HG03060 (cell line): Measurements from ENCODE around the gene SLC36A1.

ENCODE experiments used
- ATAC-seq: cut with Tn5 transposase; IDR thresholded peaks from one replicate; pipeline ENCODE4 v1.9.1; 2021; ENCODE audit warnings: low read depth, moderate number of reproducible peaks; ENCODE audit not compliant: unreplicated experiment

SLC36A1 gene

GRCh38 chr5:151451626-151452520 lies 4.5 kb downstream of the SLC36A1 start:
- peak; percentile 57 for ATAC-seq

- ATAC-seq = no peak
Observed at GRCh38 chr5:151454166-151454565, 6.8 kb downstream of the SLC36A1 start.

GRCh38 chr5:151454889-151455288 lies 7.5 kb downstream of the SLC36A1 start:
- ATAC-seq = no peak

DNA sequence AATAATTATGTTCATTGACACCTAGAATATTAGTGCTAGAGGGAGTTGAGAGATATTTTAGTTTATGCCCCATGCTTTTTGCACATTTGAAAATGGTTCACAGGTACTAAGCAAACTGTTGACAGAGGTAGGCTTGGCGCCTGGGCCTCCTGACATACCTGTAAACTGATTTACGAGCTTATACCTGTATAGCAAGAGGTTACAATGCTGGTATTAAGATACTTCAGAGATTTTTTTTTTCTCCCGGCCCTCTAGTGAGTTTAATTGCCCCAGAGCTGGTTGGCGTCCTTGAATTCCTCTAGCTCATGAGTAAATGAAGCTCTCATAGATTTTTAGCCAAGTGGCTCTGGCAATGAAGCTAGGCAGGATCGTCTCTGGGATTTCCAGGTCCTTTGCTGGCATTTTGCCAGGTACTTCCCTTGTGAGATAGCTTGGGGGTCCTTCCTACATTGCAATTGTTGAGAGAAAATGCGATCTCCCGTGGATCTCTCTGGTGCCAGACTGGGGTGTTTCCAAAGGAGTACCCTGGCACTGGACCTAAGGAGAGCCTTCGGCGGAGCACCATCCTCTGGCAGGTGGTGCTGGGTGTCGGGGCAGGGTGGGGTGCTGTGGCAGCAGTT lies 9.0 kb downstream of the SLC36A1 start:
- no peak for ATAC-seq

GRCh38 chr5:151458314-151458713 lies 10.9 kb downstream of the SLC36A1 start:
- no peak for ATAC-seq

GRCh38 chr5:151459680-151460324 lies 12.4 kb downstream of the SLC36A1 start:
- ATAC-seq = no peak

DNA sequence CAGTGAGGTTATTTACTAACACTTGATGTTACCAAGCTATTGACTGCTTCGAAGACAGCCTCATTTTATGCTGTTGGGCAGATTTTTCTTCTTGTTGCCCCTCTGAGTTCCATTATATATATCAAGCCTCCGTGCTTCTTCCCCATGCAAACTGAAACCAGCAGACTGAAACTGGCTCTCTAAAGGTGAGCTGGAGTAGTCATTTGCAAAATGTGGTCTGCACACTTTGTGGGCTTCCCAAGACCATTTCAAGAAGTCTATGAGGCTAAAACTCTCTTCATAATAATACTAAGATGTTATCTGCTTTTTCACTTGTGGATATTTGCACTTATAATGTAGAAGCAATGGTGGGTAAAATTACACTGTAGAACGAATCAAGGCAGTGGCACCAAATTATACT lies 13.9 kb downstream of the SLC36A1 start:
- peak; percentile 87 for ATAC-seq

GRCh38 chr5:151463137-151464029 lies 16.0 kb downstream of the SLC36A1 start:
- ATAC-seq = no peak

GRCh38 chr5:151464101-151464500 lies 16.7 kb downstream of the SLC36A1 start:
- ATAC-seq = no peak

GRCh38 chr5:151465476-151465875 lies 18.1 kb downstream of the SLC36A1 start:
- ATAC-seq = no peak

GRCh38 chr5:151467576-151467975 lies 20.2 kb downstream of the SLC36A1 start:
- ATAC-seq = no peak

DNA sequence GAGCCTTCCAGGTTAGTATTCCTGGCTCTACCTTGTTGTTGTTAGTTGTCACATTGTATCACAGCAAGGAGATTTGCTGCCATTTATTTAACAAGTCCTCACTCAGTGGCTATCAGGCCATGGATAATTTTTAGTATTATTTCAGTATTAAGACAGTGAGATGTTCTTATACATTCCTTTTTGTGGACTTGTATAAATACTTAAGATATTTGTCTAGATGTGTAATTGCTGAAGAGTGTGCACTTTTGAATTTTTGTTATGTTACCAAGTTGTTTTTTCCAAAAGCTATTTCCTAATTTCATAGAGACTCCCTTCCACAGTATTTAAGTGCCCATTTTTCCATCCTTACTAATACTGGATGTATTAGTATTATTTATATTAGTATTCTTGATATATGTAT lies 22.0 kb downstream of the SLC36A1 start:
- ATAC-seq = no peak

GRCh38 chr5:151469992-151470391 lies 22.6 kb downstream of the SLC36A1 start:
- ATAC-seq = no peak

DNA sequence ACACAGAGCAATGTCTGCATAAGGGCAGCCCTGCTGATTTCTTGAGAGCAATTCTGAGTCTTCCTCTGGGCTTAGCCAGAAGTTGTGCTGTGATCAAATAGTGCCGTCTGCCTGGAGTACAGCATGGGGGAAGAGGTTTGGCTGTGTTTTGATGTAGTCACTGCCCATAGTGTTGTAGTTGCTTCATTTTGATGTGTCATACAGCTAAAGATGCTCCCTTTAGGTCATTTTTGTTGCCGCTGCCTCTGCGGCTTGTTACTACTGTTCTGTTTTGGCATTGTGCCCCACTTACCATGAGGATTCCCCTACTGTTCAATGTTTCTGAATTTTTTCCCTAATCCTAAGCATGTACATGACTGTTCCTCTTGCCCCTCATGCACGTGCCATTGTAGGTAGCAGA lies 23.0 kb downstream of the SLC36A1 start:
- ATAC-seq = no peak

GRCh38 chr5:151471276-151471675 lies 23.9 kb downstream of the SLC36A1 start:
- ATAC-seq = no peak

GRCh38 chr5:151474799-151475198 lies 27.4 kb downstream of the SLC36A1 start:
- no peak for ATAC-seq

GRCh38 chr5:151475388-151475787 lies 28.0 kb downstream of the SLC36A1 start:
- no peak for ATAC-seq

DNA sequence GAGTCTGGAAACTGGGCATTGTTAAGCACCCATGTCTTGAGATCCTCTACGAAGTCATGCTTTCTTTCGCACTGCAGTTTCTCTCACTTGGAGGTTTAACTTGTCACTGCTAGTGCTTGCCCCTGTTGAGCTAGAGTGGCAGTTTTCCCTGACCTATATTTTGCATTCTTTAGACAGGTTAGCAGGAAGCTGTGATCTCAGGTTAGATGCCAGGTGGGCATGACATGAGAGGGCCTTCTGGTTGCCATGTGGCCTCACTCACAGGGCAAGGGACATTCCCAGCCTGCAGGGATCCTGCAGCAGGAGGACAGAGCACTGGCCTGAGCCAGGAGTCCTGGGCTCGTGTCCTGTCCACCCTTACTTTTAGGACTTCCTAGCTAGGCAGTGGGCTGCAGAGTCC lies 28.6 kb downstream of the SLC36A1 start:
- ATAC-seq = no peak

- no peak for ATAC-seq
Observed at GRCh38 chr5:151477101-151477500, 29.7 kb downstream of the SLC36A1 start.
